HCEC 1CT (cell line): ENCODE results near the gene NDUFS6.

ENCODE experiments used
- DNase-seq: peaks from one replicate; pipeline ENCODE4 v3.0.0-alpha.2; 2017

NDUFS6 gene

GRCh38 chr5:1856596-1857255 is 55.5 kb downstream of the NDUFS6 start:
- no peak for DNase-seq

- DNase-seq = no peak
Observed at GRCh38 chr5:1857256-1857600, 56.0 kb downstream of the NDUFS6 start.

- no peak for DNase-seq
Observed at GRCh38 chr5:1858436-1858835, 57.2 kb downstream of the NDUFS6 start.

GRCh38 chr5:1859099-1859498 is 57.9 kb downstream of the NDUFS6 start:
- DNase-seq = no peak

GRCh38 chr5:1860021-1860610 is 58.9 kb downstream of the NDUFS6 start:
- no peak for DNase-seq

GRCh38 chr5:1860949-1861348 is 59.7 kb downstream of the NDUFS6 start:
- no peak for DNase-seq

GRCh38 chr5:1864896-1865440 is 63.8 kb downstream of the NDUFS6 start:
- no peak for DNase-seq

GRCh38 chr5:1865486-1865885 is 64.3 kb downstream of the NDUFS6 start:
- DNase-seq = no peak
